Neutrophil (primary cell): ENCODE data around the gene HMX1.

ENCODE experiments used
- H3K27ac ChIP-seq: fragments of 200-600 bp; sonication (generic); 2 replicates; pipeline ENCODE4 v1.5.1; 2016; ENCODE audit warnings: mild to moderate bottlenecking, moderate library complexity
- H3K27me3 ChIP-seq: fragments of 200-600 bp; sonication (generic); 2 replicates; pipeline ENCODE4 v1.6.0; 2016; ENCODE audit warnings: mild to moderate bottlenecking
- H3K36me3 ChIP-seq: fragments of 200-600 bp; sonication (generic); 2 replicates; pipeline ENCODE4 v1.5.1; 2017
- H3K4me1 ChIP-seq, 2 experiments: fragments of 200-600 bp in 1 of 2; sonication (generic) in 1 of 2; 1 replicate in 1 of 2; 2 replicates in 1 of 2; pipeline versions ENCODE4 v1.5.1 to v1.6.1; 2013 to 2016; ENCODE audit warnings: low read depth in 1 of 2, low read length in 1 of 2, mild to moderate bottlenecking in 1 of 2, moderate library complexity in 1 of 2; ENCODE audit not compliant: control insufficient read depth in 1 of 2, insufficient read depth in 1 of 2
- H3K4me3 ChIP-seq, 2 experiments: fragments of 200-600 bp in 1 of 2; sonication (generic) in 1 of 2; 1 replicate in 1 of 2; 2 replicates in 1 of 2; pipeline ENCODE4 v1.5.1; 2013 to 2016; ENCODE audit warnings: low read depth in 1 of 2, low read length in 1 of 2, mild to moderate bottlenecking in 1 of 2, moderate library complexity in 1 of 2
- H3K9me3 ChIP-seq: fragments of 200-600 bp; sonication (generic); 2 replicates; pipeline ENCODE4 v1.5.1; 2016
- CTCF ChIP-seq: fragments of 200-600 bp; sonication (generic); IDR thresholded peaks from 2 replicates; pipeline ENCODE4 v1.5.1; 2016; ENCODE audit warnings: antibody characterized with exemption

Gene HMX1

GRCh38 chr4:8897251-8898167 is 25.9 kb upstream of the HMX1 start:
- Histone ChIP-seq H3K4me3 (no peak overlapping the region), H3K4me1 (no peaks in the 10 kb centered on the region), H3K36me3 (no peaks in the 10 kb centered on the region), H3K27ac (no peak overlapping the region), H3K27me3 (peaks cover 62% of the 10 kb centered on the region), H3K9me3 (no peaks in the 10 kb centered on the region)
- no peak for TF ChIP-seq CTCF

DNA sequence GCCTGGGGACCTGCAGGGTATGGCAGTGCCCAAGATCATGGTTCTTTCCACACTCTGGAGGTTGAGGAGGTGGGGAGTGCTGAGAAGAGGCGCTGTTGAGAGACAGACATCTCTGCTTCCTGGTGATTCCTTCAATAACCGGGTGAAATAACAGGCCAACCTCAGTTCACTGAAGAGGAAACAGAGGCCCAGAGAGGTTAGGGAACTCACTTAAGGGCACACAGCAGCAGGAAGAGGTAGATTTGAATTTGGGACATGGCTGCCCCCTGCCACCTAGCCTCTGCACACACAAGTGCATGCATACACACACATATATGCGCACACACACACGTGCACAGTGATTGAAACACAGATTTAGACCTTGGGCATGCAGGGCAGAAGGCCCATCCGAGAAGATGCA is 24.9 kb upstream of the HMX1 start:
- Histone ChIP-seq H3K36me3 (no peaks in the 10 kb centered on the region), H3K27ac (no peak overlapping the region), H3K4me1 (no peaks in the 10 kb centered on the region), H3K9me3 (no peaks in the 10 kb centered on the region), H3K27me3 (peaks cover 72% of the 10 kb centered on the region), H3K4me3 (no peak overlapping the region)
- no peak for TF ChIP-seq CTCF

- TF ChIP-seq CTCF: no peak
- Histone ChIP-seq H3K27me3 (peaks cover 77% of the 10 kb centered on the region), H3K9me3 (no peaks in the 10 kb centered on the region), H3K4me1 (no peaks in the 10 kb centered on the region), H3K4me3 (no peak overlapping the region), H3K27ac (no peak overlapping the region), H3K36me3 (no peaks in the 10 kb centered on the region)
These were observed 24.4 kb upstream of the HMX1 start for GRCh38 chr4:8896071-8896470.

GRCh38 chr4:8895295-8895694 is 23.7 kb upstream of the HMX1 start:
- no peaks in the 10 kb centered on the region for H3K9me3 ChIP-seq
- peaks cover 85% of the 10 kb centered on the region for H3K27me3 ChIP-seq
- H3K36me3 ChIP-seq: no peaks in the 10 kb centered on the region
- H3K4me1 ChIP-seq: no peaks in the 10 kb centered on the region
- no peak overlapping the region for H3K4me3 ChIP-seq
- H3K27ac ChIP-seq: no peak overlapping the region
- TF ChIP-seq CTCF: no peak

DNA sequence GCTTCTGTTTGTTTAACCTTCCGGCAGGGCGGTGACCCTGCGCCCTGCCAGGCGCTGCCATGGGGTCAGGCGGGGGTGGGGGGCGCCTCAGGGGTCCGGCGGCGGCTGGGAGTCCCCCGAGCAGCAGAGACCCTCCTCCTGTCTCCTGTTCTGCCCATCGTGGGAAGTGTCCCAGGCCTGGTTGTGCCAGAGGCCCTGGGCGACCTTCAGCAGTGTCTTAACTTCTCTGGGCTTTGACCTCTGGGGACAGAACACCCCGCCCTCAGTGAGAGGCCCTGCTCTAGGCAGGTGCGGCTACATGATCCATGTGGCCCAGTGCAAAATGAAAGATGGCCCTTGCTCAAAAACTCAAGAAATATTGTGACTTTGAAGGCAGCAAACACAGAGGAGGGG is 22.8 kb upstream of the HMX1 start:
- Histone ChIP-seq H3K4me3 (no peak overlapping the region), H3K36me3 (no peaks in the 10 kb centered on the region), H3K4me1 (no peaks in the 10 kb centered on the region), H3K9me3 (no peaks in the 10 kb centered on the region), H3K27me3 (peaks cover 93% of the 10 kb centered on the region), H3K27ac (no peak overlapping the region)
- no peak for TF ChIP-seq CTCF
